ENCODE data around the gene CPZ.

CPZ gene

DNA sequence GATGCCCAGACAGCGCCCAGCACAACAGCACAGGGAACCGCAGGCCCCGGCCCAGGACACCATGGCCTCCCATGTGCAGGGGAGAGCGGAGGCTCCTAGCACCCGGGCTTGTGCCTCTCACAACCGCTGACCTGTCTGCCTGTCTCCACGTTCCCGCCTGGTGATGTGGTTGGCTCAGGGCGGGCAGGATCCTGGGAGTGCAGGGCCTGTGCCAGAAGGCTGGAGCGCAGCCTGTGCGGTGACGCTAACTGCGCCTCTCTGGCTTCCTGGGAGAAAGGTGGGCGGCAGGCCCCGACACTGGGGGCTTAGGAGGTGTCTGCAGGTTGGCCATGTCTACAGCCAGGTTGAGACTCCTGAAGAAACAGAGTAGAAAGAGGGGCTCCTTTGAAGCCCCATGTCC, 48.7 kb downstream of the CPZ start:
- DNase-seq (ENCODE audit: extremely low spot score) = no peak
- POLR2A ChIA-PET = no interaction called here
- TF ChIP-seq L3MBTL2 (conservative IDR thresholded peaks at IDR 0.05) = no peak
- TF ChIP-seq TARDBP (IDR thresholded peaks at IDR 0.05) = no peak
- TF ChIP-seq LEF1 (IDR thresholded peaks at IDR 0.05; ENCODE audit: borderline replicate concordance) = no peak
- TF ChIP-seq FOXK2 (IDR thresholded peaks at IDR 0.05) = no peak
- TF ChIP-seq HDGF (IDR thresholded peaks at IDR 0.05; ENCODE audit: borderline replicate concordance) = no peak
- no peak for TF ChIP-seq ZNF384 (IDR thresholded peaks at IDR 0.05)
- no peak for TF ChIP-seq FOXA1 (IDR thresholded peaks at IDR 0.05)
- TF ChIP-seq BHLHE40 (IDR thresholded peaks at IDR 0.05; ENCODE audit: borderline replicate concordance) = no peak
- TF ChIP-seq FOXM1 (IDR thresholded peaks at IDR 0.05; ENCODE audit: borderline replicate concordance) = no peak
- TF ChIP-seq CTBP1 (IDR thresholded peaks at IDR 0.05; ENCODE audit: borderline replicate concordance) = no peak
- TF ChIP-seq SUZ12 (IDR thresholded peaks at IDR 0.05) = no peak
- TF ChIP-seq ELF4 (IDR thresholded peaks at IDR 0.05) = no peak
- TF ChIP-seq, protein P1, sequence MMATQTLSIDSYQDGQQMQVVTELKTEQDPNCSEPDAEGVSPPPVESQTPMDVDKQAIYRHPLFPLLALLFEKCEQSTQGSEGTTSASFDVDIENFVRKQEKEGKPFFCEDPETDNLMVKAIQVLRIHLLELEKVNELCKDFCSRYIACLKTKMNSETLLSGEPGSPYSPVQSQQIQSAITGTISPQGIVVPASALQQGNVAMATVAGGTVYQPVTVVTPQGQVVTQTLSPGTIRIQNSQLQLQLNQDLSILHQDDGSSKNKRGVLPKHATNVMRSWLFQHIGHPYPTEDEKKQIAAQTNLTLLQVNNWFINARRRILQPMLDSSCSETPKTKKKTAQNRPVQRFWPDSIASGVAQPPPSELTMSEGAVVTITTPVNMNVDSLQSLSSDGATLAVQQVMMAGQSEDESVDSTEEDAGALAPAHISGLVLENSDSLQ (IDR thresholded peaks at IDR 0.05) = no peak
- no peak for TF ChIP-seq SP1 (IDR thresholded peaks at IDR 0.05)
- no peak for TF ChIP-seq NFRKB (IDR thresholded peaks at IDR 0.05)
- TF ChIP-seq ARNT (IDR thresholded peaks at IDR 0.05) = no peak
- CTCF ChIA-PET = no interaction called here

DNA sequence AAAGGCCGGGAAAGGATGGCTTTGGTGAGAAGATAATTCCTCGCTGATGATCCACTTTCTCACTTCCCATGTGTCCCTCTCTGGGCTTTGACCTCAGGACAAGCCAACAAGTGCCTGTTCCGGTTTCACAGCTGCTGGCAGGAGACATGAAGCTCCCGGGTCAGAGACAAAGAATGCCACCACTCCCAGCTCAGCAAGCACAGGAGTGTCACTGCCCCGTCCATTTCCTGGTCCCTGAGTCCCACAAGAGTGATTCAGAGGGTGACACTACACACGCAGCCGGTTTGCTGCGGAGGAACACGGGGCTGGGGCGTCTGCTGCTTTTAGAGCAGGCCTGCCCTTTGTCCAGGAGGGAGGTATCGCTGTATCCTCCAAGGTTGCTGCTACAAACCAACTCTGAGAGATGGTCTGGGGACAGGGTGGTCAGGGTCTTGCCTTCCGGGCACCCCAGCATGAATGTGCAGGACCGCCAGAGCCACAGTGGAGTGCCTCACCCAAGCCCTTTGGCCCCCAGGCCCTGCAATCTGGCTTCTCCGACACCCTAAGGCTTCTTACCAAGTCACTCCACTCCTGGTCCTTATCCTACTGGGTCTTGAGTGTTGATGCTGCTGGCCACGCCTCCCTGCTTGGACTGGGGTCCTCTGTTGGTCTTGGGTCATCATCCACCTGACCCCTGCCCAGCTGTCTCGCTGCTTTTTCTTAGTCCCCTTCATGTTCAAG, 49.5 kb downstream of the CPZ start:
- no peak for DNase-seq (ENCODE audit: extremely low spot score)
- TF ChIP-seq CTBP1 (IDR thresholded peaks at IDR 0.05; ENCODE audit: borderline replicate concordance) (no peak), ELF4 (IDR thresholded peaks at IDR 0.05) (no peak), HDGF (IDR thresholded peaks at IDR 0.05; ENCODE audit: borderline replicate concordance) (no peak), FOXK2 (IDR thresholded peaks at IDR 0.05) (no peak), SUZ12 (IDR thresholded peaks at IDR 0.05) (no peak), FOXM1 (IDR thresholded peaks at IDR 0.05; ENCODE audit: borderline replicate concordance) (no peak), LEF1 (IDR thresholded peaks at IDR 0.05; ENCODE audit: borderline replicate concordance) (no peak), L3MBTL2 (conservative IDR thresholded peaks at IDR 0.05) (no peak), NFRKB (IDR thresholded peaks at IDR 0.05) (no peak), BHLHE40 (IDR thresholded peaks at IDR 0.05; ENCODE audit: borderline replicate concordance) (no peak), FOXA1 (IDR thresholded peaks at IDR 0.05) (no peak), SP1 (IDR thresholded peaks at IDR 0.05) (no peak), TARDBP (IDR thresholded peaks at IDR 0.05) (no peak), ZNF384 (IDR thresholded peaks at IDR 0.05) (no peak), ARNT (IDR thresholded peaks at IDR 0.05) (no peak)
- TF ChIP-seq, protein P1 (IDR thresholded peaks at IDR 0.05) = no peak
- ChIA-PET CTCF (no interaction called here), POLR2A (no interaction called here)

- ChIA-PET CTCF (no interaction called here), POLR2A (no interaction called here)
- no peak for DNase-seq (ENCODE audit: extremely low spot score)
- TF ChIP-seq NFRKB (IDR thresholded peaks at IDR 0.05) = no peak
- TF ChIP-seq SP1 (IDR thresholded peaks at IDR 0.05) = no peak
- no peak for TF ChIP-seq CTBP1 (IDR thresholded peaks at IDR 0.05; ENCODE audit: borderline replicate concordance)
- TF ChIP-seq, protein P1 (IDR thresholded peaks at IDR 0.05) = no peak
- TF ChIP-seq FOXA1 (IDR thresholded peaks at IDR 0.05) = no peak
- TF ChIP-seq HDGF (IDR thresholded peaks at IDR 0.05; ENCODE audit: borderline replicate concordance) = no peak
- no peak for TF ChIP-seq FOXK2 (IDR thresholded peaks at IDR 0.05)
- no peak for TF ChIP-seq TARDBP (IDR thresholded peaks at IDR 0.05)
- TF ChIP-seq L3MBTL2 (conservative IDR thresholded peaks at IDR 0.05) = no peak
- TF ChIP-seq FOXM1 (IDR thresholded peaks at IDR 0.05; ENCODE audit: borderline replicate concordance) = no peak
- TF ChIP-seq ARNT (IDR thresholded peaks at IDR 0.05) = no peak
- no peak for TF ChIP-seq LEF1 (IDR thresholded peaks at IDR 0.05; ENCODE audit: borderline replicate concordance)
- TF ChIP-seq ELF4 (IDR thresholded peaks at IDR 0.05) = no peak
- TF ChIP-seq BHLHE40 (IDR thresholded peaks at IDR 0.05; ENCODE audit: borderline replicate concordance) = no peak
- no peak for TF ChIP-seq ZNF384 (IDR thresholded peaks at IDR 0.05)
Measured at GRCh38 chr4:8642651-8643321, 50.2 kb downstream of the CPZ start.

GRCh38 chr4:8643441-8643840, 50.9 kb downstream of the CPZ start:
- TF ChIP-seq FOXK2 (IDR thresholded peaks at IDR 0.05) (no peak), LEF1 (IDR thresholded peaks at IDR 0.05; ENCODE audit: borderline replicate concordance) (no peak), ARNT (IDR thresholded peaks at IDR 0.05) (no peak), CTBP1 (IDR thresholded peaks at IDR 0.05; ENCODE audit: borderline replicate concordance) (no peak), SUZ12 (IDR thresholded peaks at IDR 0.05) (no peak), FOXM1 (IDR thresholded peaks at IDR 0.05; ENCODE audit: borderline replicate concordance) (no peak), BHLHE40 (IDR thresholded peaks at IDR 0.05; ENCODE audit: borderline replicate concordance) (no peak), SP1 (IDR thresholded peaks at IDR 0.05) (no peak), TARDBP (IDR thresholded peaks at IDR 0.05) (no peak), ZNF384 (IDR thresholded peaks at IDR 0.05) (no peak), ELF4 (IDR thresholded peaks at IDR 0.05) (no peak)
- TF ChIP-seq, protein P1 (IDR thresholded peaks at IDR 0.05) = no peak
- CTCF ChIA-PET = interaction anchor here (0.6 to 0.7 kb wide), 2 partner anchors 30 to 153 kb away, joined by 3 read pairs; no protein-coding TSS in a partner anchor
- no peak for DNase-seq (ENCODE audit: extremely low spot score)
- POLR2A ChIA-PET = no interaction called here

- ChIA-PET POLR2A (no interaction called here), CTCF (interaction anchor here (0.6 to 0.7 kb wide), 2 partner anchors 30 to 153 kb away, joined by 3 read pairs; no protein-coding TSS in a partner anchor)
- DNase-seq (ENCODE audit: extremely low spot score) = no peak
- TF ChIP-seq NFRKB (IDR thresholded peaks at IDR 0.05) (no peak), FOXM1 (IDR thresholded peaks at IDR 0.05; ENCODE audit: borderline replicate concordance) (no peak), FOXK2 (IDR thresholded peaks at IDR 0.05) (no peak), ARNT (IDR thresholded peaks at IDR 0.05) (no peak), FOXA1 (IDR thresholded peaks at IDR 0.05) (no peak), L3MBTL2 (conservative IDR thresholded peaks at IDR 0.05) (no peak), CTBP1 (IDR thresholded peaks at IDR 0.05; ENCODE audit: borderline replicate concordance) (no peak), LEF1 (IDR thresholded peaks at IDR 0.05; ENCODE audit: borderline replicate concordance) (no peak), HDGF (IDR thresholded peaks at IDR 0.05; ENCODE audit: borderline replicate concordance) (no peak), SP1 (IDR thresholded peaks at IDR 0.05) (no peak), SUZ12 (IDR thresholded peaks at IDR 0.05) (no peak), ZNF384 (IDR thresholded peaks at IDR 0.05) (no peak), TARDBP (IDR thresholded peaks at IDR 0.05) (no peak), ELF4 (IDR thresholded peaks at IDR 0.05) (no peak), BHLHE40 (IDR thresholded peaks at IDR 0.05; ENCODE audit: borderline replicate concordance) (no peak)
- TF ChIP-seq, protein P1 (IDR thresholded peaks at IDR 0.05) = no peak
Measured at GRCh38 chr4:8643986-8644385, 51.4 kb downstream of the CPZ start.
